Lower leg skin (tissue), 3 donors: Measurements from ENCODE around the gene CLTCL1.

Experiments used
- CTCF ChIP-seq, 3 donors: fragments of 450-650 bp; IDR thresholded peaks; one replicate each; pipeline ENCODE4 v1.5.1; 2016; ENCODE audit warnings: antibody characterized with exemption in 3 of 3, mild to moderate bottlenecking in 3 of 3, moderate library complexity in 2 of 3
- POLR2A ChIP-seq, 2 donors: fragments of 450-650 bp; IDR thresholded peaks; one replicate each; pipeline ENCODE4 v1.6.1; 2016 to 2017; ENCODE audit warnings: antibody characterized with exemption in 2 of 2, mild to moderate bottlenecking in 1 of 2, moderate library complexity in 1 of 2

DNA sequence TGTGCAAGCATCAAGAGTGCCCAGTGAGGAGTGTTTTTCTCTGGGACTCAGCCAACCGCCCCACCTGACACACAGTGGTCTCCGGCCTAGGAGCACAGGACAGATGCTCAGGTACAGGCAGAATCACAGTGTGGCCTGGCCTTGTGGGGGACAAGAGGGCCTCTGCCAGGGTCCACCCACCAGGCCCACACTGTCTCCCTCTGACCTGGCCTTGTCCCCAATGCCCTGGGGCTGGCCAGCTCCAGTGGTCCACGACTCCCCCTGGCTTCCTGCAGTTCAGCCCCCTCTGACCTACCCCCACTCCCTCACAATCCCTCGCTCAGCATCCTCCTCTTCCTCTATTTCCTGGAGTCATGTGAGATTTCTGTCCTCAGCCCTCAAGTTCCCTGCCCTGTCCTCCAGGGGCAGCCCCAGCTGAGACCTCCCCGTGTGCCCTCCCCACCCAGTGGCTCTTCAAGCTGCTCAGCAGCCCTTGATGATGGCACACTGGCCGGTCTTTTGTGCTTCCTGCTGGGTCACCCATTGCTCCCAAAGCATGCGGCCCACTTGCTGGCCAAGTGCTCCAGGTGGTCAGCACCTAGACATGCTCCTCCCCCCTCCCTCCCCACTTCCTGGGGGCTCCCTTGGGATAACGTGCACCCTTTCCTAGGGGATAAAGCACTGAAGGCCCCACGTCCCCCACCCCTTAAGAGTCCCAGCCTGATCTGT lies 158.7 kb downstream of the CLTCL1 start:
- TF ChIP-seq CTCF (IDR thresholded peaks at IDR 0.05) (no peak), POLR2A (IDR thresholded peaks at IDR 0.05) (no peak)
